Neural progenitor cell (in vitro differentiated cells): ENCODE data around the gene HMX1.

Source experiments
- EZH2 ChIP-seq: fragments of 200-600 bp; sonication (generic); IDR thresholded peaks from 2 replicates; pipeline ENCODE4 v1.6.1; 2017; ENCODE audit warnings: antibody characterized with exemption, mild to moderate bottlenecking, moderate library complexity
- TF ChIP-seq, protein P1 (sequence below): fragments of 200-600 bp; sonication (generic); IDR thresholded peaks from 2 replicates; pipeline ENCODE4 v1.5.1; 2017; ENCODE audit warnings: antibody characterized with exemption, mild to moderate bottlenecking

- TF ChIP-seq, protein P1, sequence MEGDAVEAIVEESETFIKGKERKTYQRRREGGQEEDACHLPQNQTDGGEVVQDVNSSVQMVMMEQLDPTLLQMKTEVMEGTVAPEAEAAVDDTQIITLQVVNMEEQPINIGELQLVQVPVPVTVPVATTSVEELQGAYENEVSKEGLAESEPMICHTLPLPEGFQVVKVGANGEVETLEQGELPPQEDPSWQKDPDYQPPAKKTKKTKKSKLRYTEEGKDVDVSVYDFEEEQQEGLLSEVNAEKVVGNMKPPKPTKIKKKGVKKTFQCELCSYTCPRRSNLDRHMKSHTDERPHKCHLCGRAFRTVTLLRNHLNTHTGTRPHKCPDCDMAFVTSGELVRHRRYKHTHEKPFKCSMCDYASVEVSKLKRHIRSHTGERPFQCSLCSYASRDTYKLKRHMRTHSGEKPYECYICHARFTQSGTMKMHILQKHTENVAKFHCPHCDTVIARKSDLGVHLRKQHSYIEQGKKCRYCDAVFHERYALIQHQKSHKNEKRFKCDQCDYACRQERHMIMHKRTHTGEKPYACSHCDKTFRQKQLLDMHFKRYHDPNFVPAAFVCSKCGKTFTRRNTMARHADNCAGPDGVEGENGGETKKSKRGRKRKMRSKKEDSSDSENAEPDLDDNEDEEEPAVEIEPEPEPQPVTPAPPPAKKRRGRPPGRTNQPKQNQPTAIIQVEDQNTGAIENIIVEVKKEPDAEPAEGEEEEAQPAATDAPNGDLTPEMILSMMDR = no peak
- no peak for TF ChIP-seq EZH2
Measured at GRCh38 chr4:8858701-8859210, 12.9 kb downstream of the HMX1 start.
